ENCODE measurements around the gene PPFIBP1.

The PPFIBP1 gene

GRCh38 chr12:27554421-27555186 lies 30.6 kb downstream of the PPFIBP1 start:
- in situ Hi-C loops (cut with HindIII; ENCODE audit: low pct_ligation_motif_present, low sequenced_read_pairs): no loop called here

GRCh38 chr12:27555361-27555760 lies 31.4 kb downstream of the PPFIBP1 start:
- no peak for DNase-seq
- TF ChIP-seq, protein P1, sequence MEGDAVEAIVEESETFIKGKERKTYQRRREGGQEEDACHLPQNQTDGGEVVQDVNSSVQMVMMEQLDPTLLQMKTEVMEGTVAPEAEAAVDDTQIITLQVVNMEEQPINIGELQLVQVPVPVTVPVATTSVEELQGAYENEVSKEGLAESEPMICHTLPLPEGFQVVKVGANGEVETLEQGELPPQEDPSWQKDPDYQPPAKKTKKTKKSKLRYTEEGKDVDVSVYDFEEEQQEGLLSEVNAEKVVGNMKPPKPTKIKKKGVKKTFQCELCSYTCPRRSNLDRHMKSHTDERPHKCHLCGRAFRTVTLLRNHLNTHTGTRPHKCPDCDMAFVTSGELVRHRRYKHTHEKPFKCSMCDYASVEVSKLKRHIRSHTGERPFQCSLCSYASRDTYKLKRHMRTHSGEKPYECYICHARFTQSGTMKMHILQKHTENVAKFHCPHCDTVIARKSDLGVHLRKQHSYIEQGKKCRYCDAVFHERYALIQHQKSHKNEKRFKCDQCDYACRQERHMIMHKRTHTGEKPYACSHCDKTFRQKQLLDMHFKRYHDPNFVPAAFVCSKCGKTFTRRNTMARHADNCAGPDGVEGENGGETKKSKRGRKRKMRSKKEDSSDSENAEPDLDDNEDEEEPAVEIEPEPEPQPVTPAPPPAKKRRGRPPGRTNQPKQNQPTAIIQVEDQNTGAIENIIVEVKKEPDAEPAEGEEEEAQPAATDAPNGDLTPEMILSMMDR (IDR thresholded peaks at IDR 0.05; ENCODE audit: low read depth, low read length, missing control alignments): no peak
- H3K27ac ChIP-seq: peak overlapping the region; percentile 71
- in situ Hi-C loops (cut with HindIII; ENCODE audit: low pct_ligation_motif_present, low sequenced_read_pairs): no loop called here
- no peak overlapping the region for H3K4me3 ChIP-seq (ENCODE audit: low read depth, low read length)
- no peaks in the 10 kb centered on the region for H3K36me3 ChIP-seq (replicated peaks)
- no peaks in the 10 kb centered on the region for H3K27me3 ChIP-seq (replicated peaks)

More at GRCh38 chr12:27554421-27555186, 30.6 kb downstream of the PPFIBP1 start:
- Histone ChIP-seq H3K27me3 (replicated peaks) (no peaks in the 10 kb centered on the region), H3K4me3 (ENCODE audit: low read depth, low read length) (no peak overlapping the region), H3K36me3 (replicated peaks) (no peaks in the 10 kb centered on the region), H3K27ac (peak overlapping the region; percentile 71)
- peak; percentile 55 for DNase-seq
- TF ChIP-seq, protein P1 (IDR thresholded peaks at IDR 0.05; ENCODE audit: low read depth, low read length, missing control alignments): no peak

DNA sequence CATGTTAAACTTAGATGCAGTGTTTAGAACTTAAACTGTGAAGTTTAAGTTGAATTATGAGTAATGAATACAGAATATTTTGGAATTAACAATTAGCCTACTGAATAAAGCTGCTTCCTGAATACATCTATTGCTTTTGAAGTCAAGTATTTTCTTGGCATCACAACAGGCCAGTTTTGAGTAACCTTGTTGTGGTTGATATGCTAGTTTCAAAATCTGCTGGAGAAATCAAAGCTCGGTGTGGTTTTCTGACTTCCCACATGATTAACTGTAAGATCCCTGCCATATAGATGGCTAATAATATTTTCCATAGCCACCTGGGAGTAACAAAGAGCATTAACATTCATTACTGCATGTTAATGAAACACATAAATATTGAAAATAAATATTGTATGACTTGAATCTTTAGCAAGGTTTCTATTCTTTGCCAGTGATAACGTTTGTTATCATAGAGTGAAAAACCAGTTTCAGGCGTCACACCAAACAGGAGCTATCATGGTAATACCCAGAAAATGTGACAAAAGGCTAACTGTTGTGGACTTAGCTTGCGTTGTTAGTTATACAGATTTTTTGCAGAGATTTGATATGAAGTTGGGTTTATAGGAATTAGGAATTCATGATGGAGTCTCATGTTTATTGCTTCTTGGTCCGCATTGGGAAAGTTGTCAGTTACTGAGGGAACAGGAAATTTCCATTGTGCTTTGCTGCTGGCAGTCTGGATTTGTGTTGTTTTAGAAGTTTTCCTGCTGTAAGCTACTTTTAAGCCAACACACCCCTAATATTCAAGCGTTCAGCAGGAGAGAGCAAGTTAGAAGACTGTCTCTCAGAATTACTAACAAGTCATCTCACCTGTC lies 32.1 kb downstream of the PPFIBP1 start:
- Histone ChIP-seq H3K4me3 (ENCODE audit: low read depth, low read length) (no peak overlapping the region), H3K36me3 (replicated peaks) (no peaks in the 10 kb centered on the region), H3K27me3 (replicated peaks) (no peaks in the 10 kb centered on the region), H3K27ac (peak overlapping the region; percentile 32)
- DNase-seq: peak; percentile 46
- TF ChIP-seq, protein P1 (IDR thresholded peaks at IDR 0.05; ENCODE audit: low read depth, low read length, missing control alignments): no peak
- in situ Hi-C loops (cut with HindIII; ENCODE audit: low pct_ligation_motif_present, low sequenced_read_pairs): no loop called here

- Histone ChIP-seq H3K4me3 (ENCODE audit: low read depth, low read length) (no peak overlapping the region), H3K27ac (no peak overlapping the region), H3K36me3 (replicated peaks) (no peaks in the 10 kb centered on the region), H3K27me3 (replicated peaks) (no peaks in the 10 kb centered on the region)
- no peak for DNase-seq
- in situ Hi-C loops (cut with HindIII; ENCODE audit: low pct_ligation_motif_present, low sequenced_read_pairs): no loop called here
- TF ChIP-seq, protein P1 (IDR thresholded peaks at IDR 0.05; ENCODE audit: low read depth, low read length, missing control alignments): no peak
Measured at GRCh38 chr12:27560126-27560525, 36.1 kb downstream of the PPFIBP1 start.

- in situ Hi-C loops (cut with HindIII; ENCODE audit: low pct_ligation_motif_present, low sequenced_read_pairs): no loop called here
- DNase-seq: peak; percentile 28
- Histone ChIP-seq H3K27me3 (replicated peaks) (no peaks in the 10 kb centered on the region), H3K27ac (peak overlapping the region; percentile 6), H3K36me3 (replicated peaks) (no peaks in the 10 kb centered on the region), H3K4me3 (ENCODE audit: low read depth, low read length) (no peak overlapping the region)
- TF ChIP-seq, protein P1 (IDR thresholded peaks at IDR 0.05; ENCODE audit: low read depth, low read length, missing control alignments): no peak
Measured at GRCh38 chr12:27561535-27562350, 37.7 kb downstream of the PPFIBP1 start.

Measured in brain microvascular endothelial cell (primary cell).